HuH-7.5 (cell line): Measurements from ENCODE around the gene CFAP97D2.
"Not testable (repeated sequence)": the region's sequence is repeated elsewhere in the genome, so short reads cannot be mapped to it uniquely, and the experiment has no call there.

Experiments
- DNase-seq: peaks from one replicate; pipeline ENCODE4 v3.0.0; 2011; ENCODE audit warnings: low spot score

CFAP97D2 gene

GRCh38 chr13:114143806-114144605 is 35.1 kb upstream of the CFAP97D2 start:
- DNase-seq = peak; percentile 74

- DNase-seq = no peak
Measured at GRCh38 chr13:114144606-114145244, 34.3 kb upstream of the CFAP97D2 start.

GRCh38 chr13:114145256-114145655 is 33.8 kb upstream of the CFAP97D2 start:
- no peak for DNase-seq

GRCh38 chr13:114145722-114146121 is 33.3 kb upstream of the CFAP97D2 start:
- no peak for DNase-seq

- no peak for DNase-seq
Measured at GRCh38 chr13:114146173-114146572, 32.9 kb upstream of the CFAP97D2 start.

GRCh38 chr13:114146629-114147028 is 32.4 kb upstream of the CFAP97D2 start:
- no peak for DNase-seq

- DNase-seq = no peak
Measured at GRCh38 chr13:114147803-114148520, 31.1 kb upstream of the CFAP97D2 start.

- DNase-seq = no peak
Measured at GRCh38 chr13:114148521-114148855, 30.6 kb upstream of the CFAP97D2 start.

GRCh38 chr13:114148886-114149285 is 30.2 kb upstream of the CFAP97D2 start:
- not testable (repeated sequence) for DNase-seq

GRCh38 chr13:114149774-114150740 is 29.0 kb upstream of the CFAP97D2 start:
- no peak for DNase-seq

GRCh38 chr13:114151031-114151430 is 28.0 kb upstream of the CFAP97D2 start:
- no peak for DNase-seq

- no peak for DNase-seq
Measured at GRCh38 chr13:114151565-114152284, 27.3 kb upstream of the CFAP97D2 start.

GRCh38 chr13:114152285-114152645 is 26.8 kb upstream of the CFAP97D2 start:
- no peak for DNase-seq

GRCh38 chr13:114152831-114153371 is 26.2 kb upstream of the CFAP97D2 start:
- no peak for DNase-seq

- DNase-seq = no peak
Measured at GRCh38 chr13:114153485-114154080, 25.5 kb upstream of the CFAP97D2 start.

GRCh38 chr13:114154476-114154875 is 24.6 kb upstream of the CFAP97D2 start:
- DNase-seq = no peak

- no peak for DNase-seq
Measured at GRCh38 chr13:114155320-114155719, 23.7 kb upstream of the CFAP97D2 start.

- no peak for DNase-seq
Measured at GRCh38 chr13:114155926-114156883, 22.9 kb upstream of the CFAP97D2 start.

GRCh38 chr13:114157869-114158495 is 21.1 kb upstream of the CFAP97D2 start:
- DNase-seq = no peak
